Measurements from ENCODE around the gene CTNS. TPM values are rescaled to one million over a fixed set of nuclear protein-coding genes. Genes with fewer than 3 reads are reported as not detected.
A peak's percentile ranks its signal among the peaks of the same experiment; 100 is the strongest.

CTNS gene
- total RNA-seq, 1 donor from 2014 or later: 17.2 TPM

GRCh38 chr17:3679531-3680126, 43.1 kb downstream of the CTNS start:
- H3K4me3 Mint-ChIP-seq (ENCODE audit: unreplicated experiment): no peak overlapping the region
- no peak overlapping the region for H3K27ac Mint-ChIP-seq (ENCODE audit: unreplicated experiment)
- H3K27me3 Mint-ChIP-seq (ENCODE audit: unreplicated experiment): no peaks in the 10 kb centered on the region
- peaks cover 2% of the 10 kb centered on the region for H3K4me1 Mint-ChIP-seq (ENCODE audit: low read depth, unreplicated experiment)
- no peak for TF ChIP-seq CTCF (IDR thresholded peaks at IDR 0.05; ENCODE audit: partially characterized antibody, unreplicated experiment)
- no peaks in the 10 kb centered on the region for H3K36me3 Mint-ChIP-seq (ENCODE audit: unreplicated experiment)
- H3K9me3 Mint-ChIP-seq (ENCODE audit: unreplicated experiment): no peaks in the 10 kb centered on the region
- no peak for DNase-seq

GRCh38 chr17:3681057-3681456, 44.5 kb downstream of the CTNS start:
- Mint-ChIP-seq H3K4me1 (ENCODE audit: low read depth, unreplicated experiment) (peaks cover 2% of the 10 kb centered on the region), H3K36me3 (ENCODE audit: unreplicated experiment) (no peaks in the 10 kb centered on the region), H3K4me3 (ENCODE audit: unreplicated experiment) (no peak overlapping the region), H3K27me3 (ENCODE audit: unreplicated experiment) (no peaks in the 10 kb centered on the region), H3K9me3 (ENCODE audit: unreplicated experiment) (no peaks in the 10 kb centered on the region), H3K27ac (ENCODE audit: unreplicated experiment) (no peak overlapping the region)
- TF ChIP-seq CTCF (IDR thresholded peaks at IDR 0.05; ENCODE audit: partially characterized antibody, unreplicated experiment): no peak
- no peak for DNase-seq

- Mint-ChIP-seq H3K27me3 (ENCODE audit: unreplicated experiment) (no peaks in the 10 kb centered on the region), H3K36me3 (ENCODE audit: unreplicated experiment) (no peaks in the 10 kb centered on the region), H3K27ac (ENCODE audit: unreplicated experiment) (no peak overlapping the region), H3K9me3 (ENCODE audit: unreplicated experiment) (no peaks in the 10 kb centered on the region), H3K4me3 (ENCODE audit: unreplicated experiment) (no peak overlapping the region), H3K4me1 (ENCODE audit: low read depth, unreplicated experiment) (peaks cover 2% of the 10 kb centered on the region)
- no peak for DNase-seq
- TF ChIP-seq CTCF (IDR thresholded peaks at IDR 0.05; ENCODE audit: partially characterized antibody, unreplicated experiment): no peak
Observed at GRCh38 chr17:3681565-3681964, 45.0 kb downstream of the CTNS start.

- Mint-ChIP-seq H3K36me3 (ENCODE audit: unreplicated experiment) (no peaks in the 10 kb centered on the region), H3K9me3 (ENCODE audit: unreplicated experiment) (no peaks in the 10 kb centered on the region), H3K27me3 (ENCODE audit: unreplicated experiment) (no peaks in the 10 kb centered on the region), H3K4me1 (ENCODE audit: low read depth, unreplicated experiment) (peaks cover 2% of the 10 kb centered on the region), H3K27ac (ENCODE audit: unreplicated experiment) (no peak overlapping the region), H3K4me3 (ENCODE audit: unreplicated experiment) (no peak overlapping the region)
- no peak for TF ChIP-seq CTCF (IDR thresholded peaks at IDR 0.05; ENCODE audit: partially characterized antibody, unreplicated experiment)
- DNase-seq: no peak
Observed at GRCh38 chr17:3682033-3682432, 45.5 kb downstream of the CTNS start.

GRCh38 chr17:3683054-3683511, 46.5 kb downstream of the CTNS start:
- no peak overlapping the region for H3K27ac Mint-ChIP-seq (ENCODE audit: unreplicated experiment)
- H3K9me3 Mint-ChIP-seq (ENCODE audit: unreplicated experiment): no peaks in the 10 kb centered on the region
- DNase-seq: peak; percentile 57
- no peaks in the 10 kb centered on the region for H3K36me3 Mint-ChIP-seq (ENCODE audit: unreplicated experiment)
- no peak overlapping the region for H3K4me3 Mint-ChIP-seq (ENCODE audit: unreplicated experiment)
- TF ChIP-seq CTCF (IDR thresholded peaks at IDR 0.05; ENCODE audit: partially characterized antibody, unreplicated experiment): peak; percentile 92
- H3K27me3 Mint-ChIP-seq (ENCODE audit: unreplicated experiment): no peaks in the 10 kb centered on the region
- H3K4me1 Mint-ChIP-seq (ENCODE audit: low read depth, unreplicated experiment): peaks cover 2% of the 10 kb centered on the region
